Measurements from ENCODE around the gene CCL4L2.
"Not testable (repeated sequence)": the region's sequence is repeated elsewhere in the genome, so short reads cannot be mapped to it uniquely, and the experiment has no call there.

Gene CCL4L2

DNA sequence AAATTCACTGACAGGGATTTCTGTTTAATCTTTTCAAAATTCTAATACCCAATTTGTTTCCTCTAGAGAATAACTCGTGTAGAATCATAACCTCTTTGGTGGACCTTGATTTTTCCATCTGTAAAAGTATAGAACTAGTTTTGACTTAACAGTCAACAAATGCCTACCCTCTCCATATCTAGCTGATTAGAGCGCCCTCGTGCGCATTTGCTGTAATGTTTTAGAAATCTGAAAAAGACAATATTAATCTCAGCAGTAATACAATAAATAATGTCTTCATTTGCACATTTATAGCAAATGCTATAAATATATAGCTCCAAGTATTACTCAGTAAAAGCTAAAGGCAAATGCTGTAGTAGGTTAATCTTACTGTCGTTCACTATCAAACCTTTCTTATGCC is 18.8 kb downstream of the CCL4L2 start:
- not testable (repeated sequence) for DNase-seq (ENCODE audit: low read depth); H3K4me3 ChIP-seq (ENCODE audit: low read length)

- not testable (repeated sequence) for DNase-seq (ENCODE audit: low read depth); H3K4me3 ChIP-seq (ENCODE audit: low read length)
Measured at GRCh38 chr17:36242046-36242445, 31.2 kb downstream of the CCL4L2 start.

Measured in epithelial cell of esophagus (primary cell).